GM12891 (cell line): ENCODE results near the gene PSMF1.

Experiments
- POLR2A ChIP-seq: IDR thresholded peaks from 2 replicates; pipeline ENCODE4 v1.6.1; 2011; ENCODE audit warnings: low read depth, low read length, control low read depth
- POLR2AphosphoS5 ChIP-seq: IDR thresholded peaks from 2 replicates; pipeline ENCODE4 v1.6.1; 2011; ENCODE audit warnings: low read depth, low read length, control low read depth
- TAF1 ChIP-seq: IDR thresholded peaks from 2 replicates; pipeline ENCODE4 v1.6.1; 2011; ENCODE audit warnings: low read depth, low read length, control low read depth

GRCh38 chr20:1127840-1128239 is 9.4 kb downstream of the PSMF1 start:
- TF ChIP-seq TAF1 (no peak), POLR2AphosphoS5 (no peak), POLR2A (no peak)
